GM19467 (cell line): ENCODE results near the gene CD9.
"Not testable (repeated sequence)": the region's sequence is repeated elsewhere in the genome, so short reads cannot be mapped to it uniquely, and the experiment has no call there.

Source experiments
- ATAC-seq: cut with Tn5 transposase; IDR thresholded peaks from one replicate; pipeline ENCODE4 v1.9.1; 2021; ENCODE audit warnings: mild to moderate bottlenecking, moderate library complexity; ENCODE audit not compliant: unreplicated experiment

The CD9 gene, protein sequence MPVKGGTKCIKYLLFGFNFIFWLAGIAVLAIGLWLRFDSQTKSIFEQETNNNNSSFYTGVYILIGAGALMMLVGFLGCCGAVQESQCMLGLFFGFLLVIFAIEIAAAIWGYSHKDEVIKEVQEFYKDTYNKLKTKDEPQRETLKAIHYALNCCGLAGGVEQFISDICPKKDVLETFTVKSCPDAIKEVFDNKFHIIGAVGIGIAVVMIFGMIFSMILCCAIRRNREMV

DNA sequence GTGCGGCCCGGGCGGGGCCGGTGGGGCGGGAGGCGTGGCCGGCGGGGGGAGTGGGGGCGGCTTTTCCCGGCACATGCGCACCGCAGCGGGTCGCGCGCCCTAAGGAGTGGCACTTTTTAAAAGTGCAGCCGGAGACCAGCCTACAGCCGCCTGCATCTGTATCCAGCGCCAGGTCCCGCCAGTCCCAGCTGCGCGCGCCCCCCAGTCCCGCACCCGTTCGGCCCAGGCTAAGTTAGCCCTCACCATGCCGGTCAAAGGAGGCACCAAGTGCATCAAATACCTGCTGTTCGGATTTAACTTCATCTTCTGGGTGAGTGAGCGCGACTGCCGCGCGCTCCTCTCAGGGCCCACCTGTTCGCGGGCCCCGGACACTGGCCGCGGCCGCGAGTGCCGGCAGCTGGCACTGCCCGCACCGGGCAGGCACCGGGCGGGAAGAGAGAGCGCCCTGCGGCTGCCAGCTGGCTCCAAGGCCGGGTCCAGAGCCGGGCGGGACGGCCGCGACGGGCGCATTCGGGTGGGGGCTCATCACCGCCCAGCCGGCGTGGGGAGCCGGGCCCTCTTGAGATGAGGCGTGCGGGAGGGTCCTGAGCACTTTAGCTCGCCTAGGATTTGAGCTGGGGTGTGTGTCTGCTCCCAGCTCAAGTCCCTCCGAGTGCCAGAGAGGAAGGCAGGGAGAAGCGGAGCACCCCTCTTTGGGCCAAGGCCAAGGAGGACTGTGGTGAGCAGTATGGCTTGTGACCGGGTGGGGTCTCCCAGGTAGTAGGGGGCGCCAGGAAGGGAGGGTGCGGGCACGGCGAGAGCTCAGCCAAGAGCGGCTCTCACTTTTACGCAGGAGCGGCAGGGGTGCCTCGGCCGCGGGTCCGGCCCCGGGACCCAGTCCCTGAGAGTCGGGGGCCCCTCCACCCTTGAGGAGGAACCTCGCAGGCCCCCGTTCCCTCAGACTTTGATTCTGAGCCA, at the start of gene CD9:
Gene CD9 (plus strand): TSS at position 145 of the 957 bp plus-strand sequence. CDS start 100 bp downstream, at position 245.
- no peak for ATAC-seq

DNA sequence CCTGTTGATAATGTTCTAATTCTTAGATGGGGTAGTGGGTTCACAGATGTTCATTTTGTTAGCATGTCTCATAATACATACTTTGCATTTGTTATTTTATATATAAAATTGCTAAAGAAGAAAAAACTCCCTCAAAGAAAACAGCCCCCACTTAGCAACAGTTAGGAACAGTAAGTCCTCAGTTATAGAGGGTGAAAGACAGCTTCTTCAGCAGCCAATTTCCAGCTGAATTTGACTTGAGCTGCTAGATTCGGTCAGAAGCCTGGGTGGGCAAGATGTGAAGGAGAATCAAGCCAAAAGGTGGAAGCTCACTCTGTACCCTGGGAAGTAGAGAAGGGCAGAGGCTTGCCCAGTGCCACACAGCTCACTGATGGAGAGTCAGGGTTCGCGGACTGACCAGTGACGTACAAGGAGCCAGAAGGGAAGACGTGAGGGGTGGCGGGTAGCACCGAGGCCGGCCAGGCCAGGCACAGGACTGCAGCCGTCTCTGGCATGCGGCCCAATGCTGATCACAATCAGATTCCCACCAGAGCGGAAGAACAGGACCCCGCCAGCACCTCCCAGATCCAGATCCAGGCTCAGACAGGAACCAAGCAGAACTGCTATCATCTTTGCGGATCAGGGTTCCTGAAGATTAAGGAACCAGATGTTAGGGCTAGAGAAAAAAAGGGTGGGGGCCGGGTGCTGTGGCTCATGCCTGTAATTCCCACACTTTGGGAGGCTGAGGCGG, 45.3 kb upstream of the CD9 start:
- no peak for ATAC-seq

DNA sequence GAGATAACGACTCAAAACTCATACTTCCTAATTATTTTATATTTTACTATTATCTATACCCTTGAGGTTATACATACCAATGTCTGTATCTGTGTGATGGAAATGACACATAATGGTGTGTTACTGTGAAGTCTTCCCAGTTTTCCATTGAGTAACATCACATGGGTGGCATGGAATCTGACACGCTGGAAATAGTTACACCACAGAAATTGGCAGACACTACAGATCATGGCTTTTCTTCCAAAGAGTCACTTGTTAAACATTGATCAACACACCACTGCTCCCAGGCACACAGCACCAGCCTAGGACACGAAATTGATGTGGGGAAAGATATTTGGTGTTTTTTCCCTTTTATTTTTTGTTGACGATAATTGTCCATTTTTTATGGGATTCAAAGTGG, 42.7 kb upstream of the CD9 start:
- ATAC-seq = no peak

DNA sequence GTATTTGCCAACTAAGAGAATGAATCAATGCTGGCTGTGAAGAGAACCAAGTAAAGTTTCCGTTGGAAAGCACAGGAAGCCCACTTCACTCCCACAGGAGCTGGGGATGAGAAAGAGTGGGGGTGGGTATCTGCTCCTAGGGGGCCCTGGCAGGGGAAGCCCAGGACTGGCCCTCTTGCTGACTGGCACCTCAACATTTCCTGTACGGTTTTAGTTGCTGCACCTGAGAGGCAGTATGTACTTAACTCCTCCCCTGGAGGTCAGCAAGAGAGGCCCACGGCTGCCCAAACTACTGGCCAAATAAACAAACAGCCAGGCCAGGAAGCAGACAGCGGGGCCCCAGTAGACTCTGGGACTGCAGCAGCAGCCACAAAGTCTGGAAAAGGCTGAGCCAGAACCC, 41.9 kb upstream of the CD9 start:
- ATAC-seq = no peak

DNA sequence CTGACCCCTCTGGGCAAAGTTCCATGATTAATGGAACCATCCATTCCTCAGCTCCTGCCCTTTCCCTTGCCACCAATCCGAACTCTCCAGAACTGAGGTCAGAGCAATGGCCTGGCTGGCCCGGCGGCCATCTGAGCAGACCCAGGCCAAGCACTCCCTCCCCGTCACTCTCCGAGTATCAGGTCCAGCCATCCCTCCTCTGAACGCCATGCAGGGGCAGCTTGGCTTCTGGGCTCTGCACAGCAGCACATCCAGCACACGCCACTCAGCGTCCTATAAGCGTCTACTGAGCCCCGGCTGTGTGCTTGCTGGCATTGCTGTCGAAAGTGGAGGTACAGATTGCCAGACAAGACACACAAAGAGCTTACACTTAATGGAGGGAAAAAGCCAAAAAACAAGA, 41.5 kb upstream of the CD9 start:
- ATAC-seq = no peak

DNA sequence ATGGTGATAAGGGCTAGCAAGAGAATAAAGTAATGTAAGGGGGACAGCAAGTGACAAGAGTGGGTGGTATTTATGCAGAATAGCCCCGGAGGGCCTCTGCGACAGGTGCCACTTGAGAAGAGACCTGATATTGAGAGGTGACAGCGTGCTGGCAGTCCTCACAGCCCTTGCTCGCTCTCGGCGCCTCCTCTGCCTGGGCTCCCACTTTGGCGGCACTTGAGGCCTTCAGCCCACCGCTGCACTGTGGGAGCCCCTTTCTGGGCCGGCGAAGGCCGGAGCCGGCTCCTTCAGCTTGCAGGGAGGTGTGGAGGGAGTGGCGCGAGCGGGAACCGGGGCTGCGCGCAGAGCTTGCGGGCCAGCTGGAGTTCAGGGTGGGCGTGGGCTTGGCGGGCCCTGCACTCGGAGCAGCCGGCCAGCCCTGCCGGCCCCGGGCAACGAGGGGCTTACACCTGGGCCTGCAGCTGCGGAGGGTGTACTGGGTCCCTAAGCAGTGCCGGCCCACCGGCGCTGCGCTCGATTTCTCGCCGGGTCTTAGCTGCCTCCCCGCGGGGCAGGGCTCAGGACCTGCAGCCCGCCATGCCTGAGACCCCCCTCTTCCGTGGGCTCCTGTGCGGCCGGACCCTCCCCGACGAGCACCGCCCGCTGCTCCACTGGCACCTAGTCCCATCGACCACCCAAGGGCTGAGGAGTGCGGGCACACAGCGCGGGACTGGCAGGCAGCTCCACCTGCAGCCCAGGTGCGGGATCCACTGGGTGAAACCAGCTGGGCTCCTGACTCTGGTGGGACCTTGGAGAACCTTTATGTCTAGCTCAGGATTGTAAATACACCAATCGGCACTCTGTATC, 40.8 kb upstream of the CD9 start:
- ATAC-seq = not testable (repeated sequence)

DNA sequence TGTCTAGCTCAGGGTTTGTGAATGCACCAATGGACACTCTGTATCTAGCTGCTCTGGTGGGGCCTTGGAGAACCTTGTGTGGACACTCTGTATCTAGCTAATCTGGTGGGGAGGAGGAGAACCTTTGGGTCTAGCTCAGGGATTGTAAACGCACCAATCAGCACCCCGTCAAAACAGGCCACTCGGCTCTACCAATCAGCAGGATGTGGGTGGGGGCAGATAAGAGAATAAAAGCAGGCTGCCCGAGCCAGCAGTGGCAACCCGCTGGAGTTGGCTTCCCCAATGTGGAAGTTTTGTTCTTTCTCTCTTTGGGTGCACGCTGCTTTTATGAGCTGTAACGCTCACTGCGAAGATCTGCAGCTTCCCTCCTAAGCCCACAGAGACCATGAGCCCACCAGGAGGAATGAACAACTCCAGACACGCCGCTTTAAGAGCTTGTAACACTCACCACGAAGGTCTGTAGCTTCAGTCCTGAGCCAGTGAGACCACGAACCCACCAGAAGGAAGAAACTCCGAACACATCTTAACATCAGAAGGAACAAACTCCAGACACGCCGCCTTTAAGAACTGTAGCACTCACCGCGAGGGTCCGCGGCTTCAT, 40.1 kb upstream of the CD9 start:
- ATAC-seq = not testable (repeated sequence)

DNA sequence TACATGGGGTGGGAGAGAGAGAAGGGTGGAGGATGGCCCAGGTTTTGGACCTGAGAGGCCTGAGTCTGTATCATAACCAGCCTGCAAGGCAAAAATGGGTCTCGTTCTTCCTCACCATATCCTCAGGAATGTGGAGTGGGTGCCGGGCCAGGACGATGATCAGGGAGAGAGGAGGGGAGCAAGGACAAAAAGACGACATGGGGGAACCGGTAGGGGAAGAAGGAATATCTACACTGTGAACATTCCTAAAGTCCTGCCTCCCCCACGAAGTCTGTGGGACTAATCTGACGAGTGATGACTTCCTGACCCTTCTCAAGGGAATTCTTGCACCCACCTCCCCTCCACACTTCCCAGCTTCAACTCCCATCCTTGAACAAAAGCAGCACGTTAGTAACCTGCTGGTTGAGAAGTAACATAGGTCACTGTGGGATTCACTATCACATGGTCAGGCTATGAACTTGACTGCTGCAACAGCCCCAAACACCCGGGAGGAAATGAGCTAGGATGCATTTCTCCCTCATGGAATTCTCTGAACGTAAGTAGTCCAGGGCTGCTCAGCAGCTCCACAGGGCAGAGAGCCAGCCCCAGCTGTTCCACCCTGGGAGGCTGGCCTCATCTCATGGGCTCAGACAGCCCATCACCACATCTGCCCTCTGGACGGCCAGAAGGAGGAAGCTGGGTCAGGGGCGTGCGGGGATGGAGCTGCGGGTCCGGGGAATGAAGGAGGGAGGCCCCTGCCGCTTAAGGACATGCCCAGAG, 38.9 kb upstream of the CD9 start:
- no peak for ATAC-seq

DNA sequence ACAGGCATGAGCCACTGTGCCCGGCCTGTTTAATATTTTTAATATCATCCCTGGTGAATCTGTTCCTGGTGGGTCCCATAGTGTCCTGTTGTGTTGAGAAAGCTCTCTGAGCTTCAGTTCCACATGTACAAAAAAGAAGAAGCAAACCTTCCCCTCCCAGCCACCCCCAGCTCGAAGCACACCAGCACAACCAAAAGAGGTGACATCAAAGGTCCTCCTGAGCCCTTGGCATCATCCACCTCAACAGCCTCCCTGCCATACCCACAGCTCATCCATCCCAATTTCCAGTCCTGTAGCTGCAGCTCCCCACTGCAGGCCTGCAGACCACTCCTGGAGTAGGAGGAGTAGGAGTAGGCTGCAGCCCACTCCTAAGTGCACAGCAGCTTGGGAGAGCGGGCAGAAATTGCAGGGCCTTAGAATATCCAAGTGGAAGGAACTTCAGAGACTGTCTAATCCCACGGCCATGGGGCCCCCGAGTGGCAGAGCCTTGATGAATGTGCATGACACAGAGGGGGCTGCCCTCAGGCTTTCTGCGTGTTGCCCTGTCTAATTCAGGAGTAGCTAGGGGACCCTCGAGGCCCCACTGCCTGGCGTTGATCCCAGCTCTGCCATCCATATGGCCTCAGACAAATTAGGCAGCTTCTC, 36.7 kb upstream of the CD9 start:
- ATAC-seq = no peak

DNA sequence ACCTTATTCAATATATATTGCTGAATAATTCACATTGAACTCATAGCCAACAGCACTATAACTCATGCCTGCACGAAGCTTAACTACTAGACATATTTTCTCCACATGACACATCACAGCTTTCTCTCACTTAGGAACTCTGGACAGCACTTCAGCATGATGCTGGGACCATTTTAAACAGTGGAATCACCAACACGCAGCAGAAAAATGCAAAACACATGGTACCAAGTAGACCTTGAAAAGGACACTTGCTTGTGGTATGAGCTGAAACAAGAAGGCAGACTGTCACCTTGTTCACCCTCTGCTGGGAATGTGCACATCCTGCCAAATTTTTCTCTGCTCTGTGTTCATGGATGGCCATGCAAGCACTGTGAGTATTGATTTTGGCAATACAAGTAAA, 34.8 kb upstream of the CD9 start:
- no peak for ATAC-seq

DNA sequence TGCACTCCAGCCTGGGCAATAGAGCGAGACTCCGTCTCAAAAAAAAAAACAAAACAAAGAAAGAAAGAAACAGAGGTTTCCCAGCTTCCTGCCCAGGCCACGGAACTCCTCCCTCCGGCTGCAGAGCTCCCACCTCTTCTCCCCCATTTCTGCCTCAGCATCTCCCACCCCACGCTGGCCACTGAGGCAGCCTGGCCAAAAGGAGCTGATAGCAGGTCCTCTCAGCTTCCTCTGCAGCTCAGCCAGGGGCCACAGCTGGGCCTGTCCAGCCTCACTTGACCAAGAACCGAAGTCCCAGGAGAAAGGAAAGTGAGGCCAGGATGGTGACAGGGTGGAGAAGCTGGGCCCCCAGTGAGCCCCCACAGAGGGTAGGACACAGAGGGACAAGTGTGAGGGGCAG, 33.4 kb upstream of the CD9 start:
- no peak for ATAC-seq

DNA sequence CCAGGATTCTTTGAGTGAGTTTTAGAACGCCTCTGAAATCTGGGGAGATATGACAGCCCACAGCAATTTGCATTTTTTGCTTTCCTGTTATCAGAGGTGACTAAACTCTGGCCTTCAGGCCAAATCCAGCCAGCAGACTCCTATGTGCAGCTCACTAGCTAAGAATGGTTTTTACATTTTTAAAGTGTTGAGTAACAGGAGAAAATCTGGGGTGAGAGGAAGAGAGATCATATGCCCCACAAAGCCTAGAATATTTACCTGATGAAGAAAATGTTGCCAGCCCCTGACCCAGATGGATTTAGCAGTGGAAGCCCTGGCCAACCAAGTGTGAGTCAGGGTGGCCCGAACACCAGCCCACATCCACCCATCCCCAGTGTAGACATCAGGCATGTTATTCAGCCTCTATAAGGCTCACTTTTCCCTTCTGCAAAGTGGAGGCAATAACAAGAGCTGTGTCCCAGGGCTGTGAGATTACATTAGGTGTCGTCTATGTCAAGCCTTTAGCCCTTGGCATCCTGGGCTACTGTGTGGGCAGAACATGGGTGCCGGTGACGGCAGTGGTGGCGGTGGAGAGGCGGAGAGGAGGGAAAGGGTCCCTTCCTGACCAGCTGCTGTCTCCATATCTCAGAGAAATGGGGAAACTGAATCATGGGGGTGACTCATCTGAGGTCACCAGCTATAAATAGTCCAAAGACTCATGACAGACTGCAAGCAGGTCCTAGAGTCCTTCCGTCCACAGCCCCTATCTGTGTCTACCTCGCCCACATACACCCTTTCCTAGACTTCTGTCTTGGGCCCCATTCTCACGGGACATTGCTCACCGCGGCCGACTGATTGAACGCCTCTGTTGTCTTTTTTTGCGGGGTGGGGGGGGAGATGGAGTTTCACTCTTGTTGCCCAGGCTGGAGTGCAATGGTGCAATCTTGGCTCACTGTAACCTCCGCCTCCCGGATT, 32.6 kb upstream of the CD9 start:
- peak; percentile 74 for ATAC-seq

DNA sequence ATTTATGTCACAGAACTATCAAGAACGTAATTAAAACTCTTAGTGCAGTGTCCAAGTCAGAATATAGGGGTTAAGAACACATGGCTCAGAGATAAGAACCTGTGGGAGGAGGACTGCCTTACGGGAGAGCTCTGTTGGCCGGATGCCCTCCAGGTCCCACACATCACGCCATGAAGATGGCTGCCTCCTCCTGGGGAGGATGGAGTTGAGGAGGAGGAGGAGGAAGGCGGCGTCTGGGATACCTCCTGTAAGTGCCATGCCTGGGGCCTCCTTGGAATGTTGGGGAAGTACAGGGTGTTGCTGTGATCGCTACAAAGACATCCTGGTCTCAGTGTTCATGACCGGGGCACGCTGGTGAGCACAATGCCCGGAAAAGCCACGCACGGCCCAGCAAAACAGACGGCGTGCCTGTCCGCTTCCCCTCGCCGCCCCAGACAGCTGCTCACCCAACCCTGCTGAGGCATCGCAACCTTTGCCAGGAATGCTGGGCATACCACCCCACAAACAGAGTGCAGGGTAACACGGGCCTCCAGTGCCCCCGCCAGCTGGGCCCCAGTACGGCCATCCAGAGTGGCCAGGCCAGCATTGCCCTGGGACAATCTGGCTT, 28.7 kb upstream of the CD9 start:
- no peak for ATAC-seq

DNA sequence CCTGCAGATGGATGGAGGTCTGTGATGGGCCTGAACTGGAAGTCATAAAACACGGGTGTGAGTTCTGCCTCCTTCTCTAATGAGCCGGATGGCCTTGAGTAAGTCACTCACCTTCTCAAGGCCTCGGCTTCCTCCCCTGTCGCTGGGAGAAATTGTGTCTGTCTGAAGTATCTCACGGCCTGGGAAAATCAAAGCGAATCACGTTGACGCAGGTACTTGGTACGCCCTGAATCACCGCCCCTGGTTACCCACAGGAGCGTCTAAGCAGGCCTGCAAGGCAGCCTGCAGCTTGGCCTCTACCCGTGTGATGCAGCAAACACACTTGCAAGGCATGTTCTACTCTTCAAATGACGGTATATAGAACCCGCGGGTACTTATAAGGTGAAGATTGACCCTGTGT, 28.1 kb upstream of the CD9 start:
- ATAC-seq = no peak

DNA sequence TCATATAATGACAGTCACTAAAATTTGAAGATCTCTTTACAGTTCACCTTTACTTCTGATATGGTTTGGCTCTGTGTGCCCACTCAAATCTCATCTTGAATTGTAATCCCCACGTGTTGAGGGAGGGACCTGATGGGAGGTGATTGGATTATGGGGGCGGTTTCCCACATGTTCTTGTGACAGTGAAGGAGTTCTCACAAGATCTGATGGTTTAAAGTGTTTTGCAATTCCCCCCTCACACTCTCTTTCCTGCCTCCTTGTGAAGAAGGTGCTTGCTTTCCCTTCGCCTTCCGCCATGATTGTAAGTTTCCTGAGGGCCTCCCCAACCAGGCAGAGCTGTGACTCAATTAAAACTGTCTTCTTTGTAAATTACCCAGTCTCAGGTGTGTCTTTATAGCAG, 27.3 kb upstream of the CD9 start:
- ATAC-seq = no peak

DNA sequence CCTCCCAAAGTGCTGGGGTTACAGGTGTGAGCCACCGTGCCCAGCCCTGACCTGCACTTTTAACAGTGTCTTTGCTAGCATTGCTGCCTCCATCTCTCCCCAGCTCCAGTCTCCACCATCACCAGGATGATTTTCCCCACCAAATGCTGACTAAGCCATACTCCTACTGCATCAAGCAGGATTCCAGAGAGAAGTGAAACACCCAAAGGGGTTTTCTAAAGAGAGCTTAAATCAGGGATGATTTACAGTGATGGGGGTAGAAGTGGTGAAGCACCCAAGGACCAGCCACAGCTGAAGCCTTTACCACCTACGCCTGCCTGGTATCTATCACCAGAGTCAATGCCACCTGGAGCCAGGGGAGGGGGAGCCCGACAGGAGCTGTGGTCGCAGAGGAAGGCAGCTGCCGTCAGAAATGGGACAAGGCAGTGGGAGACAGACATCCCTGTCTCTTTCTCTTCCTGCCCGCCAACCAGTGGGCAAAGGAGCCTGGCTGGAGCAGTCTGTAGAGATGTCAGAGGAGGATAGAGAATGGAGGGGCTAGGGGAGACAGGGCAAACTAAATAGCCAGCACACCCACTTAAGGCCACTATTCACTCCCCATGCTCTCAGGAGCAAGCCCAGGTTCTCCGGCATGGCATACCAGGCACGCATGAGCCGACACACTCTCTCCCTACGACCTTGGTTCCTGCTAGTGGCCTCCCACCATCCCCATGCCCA, 22.4 kb upstream of the CD9 start:
- no peak for ATAC-seq
